Activated CD4-positive, CD25-positive, alpha-beta regulatory T cell treated with anti-CD3 and anti-CD28 coated beads, Interleukin-2, amount 50 U/mL, for 16 hours (primary cell): ENCODE results near the gene SCYL1.
A peak's percentile ranks its signal among the peaks of the same experiment; 100 is the strongest.

Experiments used
- DNase-seq: peaks from one replicate; pipeline ENCODE4 v3.0.0-alpha.2; 2020; ENCODE audit warnings: low read depth, low spot score

SCYL1 gene

DNA sequence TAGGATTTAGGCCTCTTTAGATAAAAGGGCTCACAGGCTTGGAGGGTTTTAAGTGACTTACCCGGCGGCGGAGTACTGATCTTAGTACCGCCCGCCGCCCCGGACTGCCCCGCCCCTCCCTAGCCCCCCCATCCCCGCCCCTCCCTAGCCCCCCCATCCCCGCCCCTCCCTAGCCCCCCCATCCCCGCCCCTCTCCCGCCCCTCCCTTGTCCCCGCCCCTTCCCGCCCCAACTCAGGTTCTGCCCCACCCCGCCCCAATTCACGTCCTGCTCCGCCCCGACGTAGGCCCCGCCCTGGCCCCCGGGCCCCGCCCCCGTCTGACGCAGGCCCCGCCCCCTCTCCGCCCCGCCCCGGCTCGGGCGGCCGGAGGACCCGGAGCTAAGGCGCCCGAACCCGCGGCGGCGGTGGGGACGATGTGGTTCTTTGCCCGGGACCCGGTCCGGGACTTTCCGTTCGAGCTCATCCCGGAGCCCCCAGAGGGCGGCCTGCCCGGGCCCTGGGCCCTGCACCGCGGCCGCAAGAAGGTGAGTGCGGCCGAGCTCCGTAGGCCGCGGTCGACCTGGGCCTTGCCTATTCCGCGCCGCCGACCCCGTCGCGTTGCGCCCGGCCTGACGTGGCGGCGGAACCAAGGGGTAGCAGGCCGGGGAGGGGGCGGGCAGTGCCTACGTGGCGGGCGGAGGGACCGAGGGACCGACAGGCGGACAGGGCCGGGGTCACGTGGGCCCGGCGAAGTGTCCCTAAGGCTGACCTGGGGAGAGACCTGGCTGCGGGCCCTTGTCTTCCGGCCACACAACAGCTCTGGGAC is at the start of gene SCYL1:
Gene SCYL1 (plus strand): TSS at position 343 of the 805 bp plus-strand sequence. CDS start 71 bp downstream, at position 414.
- DNase-seq = peak; percentile 68

DNA sequence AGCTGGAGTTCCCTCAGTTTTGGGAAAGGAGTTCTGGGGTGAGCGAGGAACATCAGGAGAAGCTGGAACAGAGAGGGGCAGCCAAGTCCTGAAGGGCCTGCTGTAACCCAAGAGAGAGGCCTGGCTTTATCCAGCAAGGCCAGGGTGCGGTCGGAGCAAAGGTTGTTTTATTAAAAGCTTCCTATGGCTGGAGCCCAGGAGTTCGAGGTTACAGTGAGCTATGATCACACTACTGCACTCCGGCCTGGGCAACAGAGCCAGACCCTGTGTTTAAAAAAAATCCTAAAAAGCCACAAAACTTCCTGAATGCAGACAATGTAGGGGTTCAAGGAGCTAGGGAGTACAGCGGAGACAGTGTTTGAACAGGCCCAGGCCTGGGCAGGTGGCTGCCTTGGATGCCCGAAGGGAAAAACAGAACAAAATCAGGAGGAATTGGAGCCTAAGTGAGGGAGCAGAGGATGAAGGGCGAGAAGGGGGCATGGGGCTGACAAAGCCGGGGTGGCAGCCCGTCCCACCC is 48.2 kb upstream of the SCYL1 start:
- no peak for DNase-seq

DNA sequence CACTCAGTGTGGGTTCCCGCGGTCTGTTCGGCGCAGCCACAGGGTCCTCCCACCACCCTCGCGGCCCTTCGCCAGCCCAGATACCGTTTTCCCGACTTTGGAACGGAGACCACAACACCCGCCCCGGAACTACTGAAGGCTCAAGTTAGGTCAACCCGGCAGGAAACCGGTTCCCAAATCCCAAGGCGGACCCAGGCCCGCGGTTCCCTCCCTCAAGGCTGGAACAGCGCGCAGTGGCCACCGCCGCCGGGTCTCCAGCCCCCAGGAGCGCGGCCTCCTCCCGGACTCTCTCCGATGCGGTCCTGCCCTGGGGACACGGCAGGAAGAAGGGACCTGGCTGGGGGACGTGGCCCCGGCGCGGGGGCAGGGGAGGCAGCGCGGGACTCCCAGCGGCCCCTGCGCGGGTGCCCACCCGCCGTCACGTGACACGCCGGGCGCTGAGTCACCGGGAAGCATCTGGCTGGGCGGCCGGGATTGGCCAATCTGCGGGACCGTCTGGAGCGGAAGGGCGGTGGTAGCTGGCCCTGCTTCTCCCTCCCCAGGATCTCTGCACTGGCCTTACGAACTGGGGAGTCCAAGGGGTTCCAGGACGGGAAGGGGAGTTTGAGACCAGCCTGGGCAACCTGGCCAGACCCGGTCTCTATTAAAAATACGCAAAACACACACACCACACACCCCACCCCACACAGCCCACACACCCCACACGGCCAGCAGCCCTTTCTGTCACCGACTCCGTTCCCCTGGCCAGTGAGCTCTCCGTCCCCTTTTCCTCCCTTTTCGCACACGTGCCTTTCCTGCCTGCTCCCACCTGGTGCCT is 47.5 kb upstream of the SCYL1 start:
- peak; percentile 83 for DNase-seq

DNA sequence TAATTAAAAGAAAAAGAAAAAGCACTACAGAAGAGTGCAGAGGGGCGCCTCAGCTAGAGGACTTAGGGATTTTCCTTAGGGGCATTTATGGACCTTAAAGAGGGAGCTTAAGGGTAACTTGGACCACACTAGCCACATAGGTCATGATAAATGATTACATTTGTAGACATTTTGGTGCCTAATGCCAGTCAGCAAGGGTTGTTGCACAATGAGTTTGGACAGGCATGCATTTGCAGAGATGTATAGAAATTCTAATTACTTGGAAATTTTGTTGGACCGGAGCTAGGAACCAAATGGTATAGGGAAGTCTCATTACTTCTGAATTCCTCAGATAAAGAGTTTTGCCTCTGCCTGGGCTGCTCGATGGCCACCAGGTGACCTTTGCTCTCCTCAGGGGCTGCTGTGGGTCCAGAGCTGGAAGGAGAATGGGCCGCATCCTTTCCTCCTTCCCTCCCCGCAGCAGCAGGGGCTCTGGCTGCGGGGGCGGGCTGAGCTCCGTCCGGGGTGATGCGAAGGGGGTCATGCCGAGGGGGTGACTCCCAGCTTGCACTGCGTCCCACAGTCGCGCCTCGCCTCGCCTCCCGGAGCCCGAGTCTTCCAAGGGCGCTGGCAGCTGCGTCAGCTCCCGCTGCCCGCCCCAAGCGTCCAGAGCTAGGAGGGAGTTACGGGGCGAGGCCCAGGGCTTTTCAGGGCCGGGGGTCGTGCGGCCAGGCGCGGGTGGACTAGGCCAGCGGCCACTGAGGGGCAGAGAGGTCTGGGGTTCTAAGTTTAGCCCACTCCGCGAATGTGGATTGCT is 46.3 kb upstream of the SCYL1 start:
- no peak for DNase-seq

DNA sequence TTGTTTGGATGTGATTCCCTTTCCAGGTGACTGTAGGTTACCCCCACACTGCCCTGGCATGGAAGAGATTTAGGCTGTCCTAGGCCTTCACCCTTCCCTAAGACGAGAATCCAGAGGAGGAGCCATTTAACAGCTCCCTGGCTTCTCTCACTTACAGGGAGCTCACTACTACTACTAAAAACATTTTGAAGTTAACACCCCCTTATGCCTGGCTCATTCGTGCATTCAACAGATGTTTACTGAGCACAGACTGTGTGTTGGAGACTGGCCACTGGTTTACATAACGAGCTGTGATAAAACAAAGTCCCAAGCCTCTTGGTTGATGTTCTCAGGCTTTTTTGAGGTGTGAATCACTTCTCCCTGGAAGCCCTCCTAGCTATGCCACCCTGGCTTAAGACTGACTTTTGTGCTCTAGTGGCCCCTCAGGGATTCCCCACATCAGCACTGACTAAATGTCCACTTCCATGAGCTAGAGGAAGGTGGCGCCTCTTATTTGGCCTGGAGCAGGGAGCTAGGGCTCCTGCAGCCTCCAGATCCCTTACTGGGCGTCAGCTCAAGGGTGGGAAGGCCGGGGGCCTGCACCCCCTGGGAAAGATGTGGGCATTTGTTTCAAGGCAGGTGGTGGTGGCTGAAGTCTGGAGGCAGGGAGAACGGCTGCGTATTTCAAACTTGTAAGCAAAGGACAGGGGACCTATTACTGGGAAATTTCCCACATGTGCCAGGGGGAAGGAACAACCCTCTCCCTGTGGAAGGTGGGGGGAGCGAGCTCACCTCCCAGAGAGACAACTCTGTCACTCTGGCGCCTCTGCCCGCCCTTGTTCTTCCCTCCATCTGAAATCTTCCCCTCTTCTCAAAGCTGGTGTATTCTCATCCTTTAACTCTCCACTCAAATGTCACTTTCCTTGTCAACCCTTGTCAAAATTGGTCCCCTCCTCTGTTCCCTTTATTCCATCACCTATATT is 45.4 kb upstream of the SCYL1 start:
- no peak for DNase-seq

DNA sequence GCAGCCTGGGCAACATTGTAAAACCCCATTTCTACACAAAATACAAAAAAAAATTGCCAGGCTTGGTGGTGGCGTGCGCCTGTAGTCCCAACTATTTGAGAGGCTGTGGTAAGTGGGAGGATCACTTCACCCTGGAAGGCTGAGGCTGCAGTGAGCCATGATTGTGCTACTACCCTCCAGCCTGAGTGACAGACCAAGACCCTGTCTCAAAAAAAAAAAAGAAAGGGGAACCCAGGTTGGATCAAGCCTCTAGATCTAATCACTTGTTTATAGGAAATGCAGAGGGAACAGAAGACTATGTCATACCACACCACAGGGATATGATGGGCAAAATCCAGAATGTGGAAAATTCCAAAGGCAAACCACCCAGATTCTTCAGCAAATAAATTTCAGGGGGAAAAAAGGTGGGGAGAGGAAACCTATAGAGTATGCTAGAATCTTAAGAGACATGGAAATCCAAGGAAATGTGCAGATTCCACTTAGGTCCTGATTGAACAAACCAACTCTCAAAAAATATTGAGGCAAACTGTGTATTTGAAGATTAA is 42.5 kb upstream of the SCYL1 start:
- DNase-seq = no peak

DNA sequence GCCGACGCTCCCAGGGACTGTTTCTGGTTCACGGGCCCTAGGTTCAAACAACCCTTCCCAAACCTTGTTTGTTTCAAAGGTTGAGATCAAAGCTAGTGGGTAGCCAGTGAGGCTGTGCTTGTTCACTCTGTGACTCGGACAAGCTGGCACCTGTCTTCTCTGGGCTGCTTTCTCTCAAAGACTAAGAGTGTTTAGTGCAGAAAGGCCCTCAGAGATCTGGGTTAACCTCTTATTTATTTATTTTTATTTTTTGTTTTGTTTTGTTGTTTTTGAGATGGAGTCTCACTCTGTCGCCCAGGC is 39.0 kb upstream of the SCYL1 start:
- no peak for DNase-seq

DNA sequence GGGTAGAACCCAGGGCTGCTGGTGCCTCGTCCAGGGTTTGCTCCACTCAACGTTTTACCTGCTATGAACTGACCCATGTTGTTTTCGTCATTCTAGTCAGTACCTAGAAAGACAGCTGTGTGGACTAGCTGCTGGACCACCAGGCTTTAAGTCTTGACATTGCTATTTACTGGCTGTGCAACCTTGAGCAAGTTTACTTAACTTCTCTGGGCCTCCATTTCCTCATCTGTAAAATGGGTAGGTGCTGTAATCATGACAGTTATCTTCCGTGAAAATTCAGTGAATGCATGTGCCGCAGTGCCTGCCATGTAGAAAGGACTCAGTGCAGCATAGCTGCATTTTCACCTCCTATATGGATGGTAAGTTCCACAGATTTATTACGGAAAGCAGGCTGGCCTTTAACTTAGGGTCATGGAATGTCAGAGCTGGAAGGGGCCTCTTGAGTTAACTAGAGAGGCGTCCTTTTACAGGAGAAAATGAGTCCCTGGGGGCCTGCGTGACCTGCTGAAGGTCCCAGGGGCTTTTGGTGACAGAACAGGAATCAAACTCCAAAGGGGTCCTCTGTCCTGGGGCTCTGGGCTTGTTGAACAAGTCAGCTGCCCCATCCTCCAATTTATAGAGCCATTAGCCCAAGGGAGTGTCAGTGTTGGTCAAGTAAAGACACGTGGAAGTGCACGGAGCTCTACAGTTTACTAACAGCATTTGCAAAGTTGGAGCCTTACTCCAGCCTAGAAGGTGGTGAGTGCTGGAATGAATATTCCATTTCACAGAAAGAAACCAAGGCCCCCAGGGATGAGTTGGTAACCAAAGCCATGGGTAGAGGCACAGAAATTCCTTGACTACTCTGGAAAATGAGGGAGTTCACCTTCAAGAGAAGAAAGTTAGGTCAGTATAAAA is 38.1 kb upstream of the SCYL1 start:
- DNase-seq = no peak

DNA sequence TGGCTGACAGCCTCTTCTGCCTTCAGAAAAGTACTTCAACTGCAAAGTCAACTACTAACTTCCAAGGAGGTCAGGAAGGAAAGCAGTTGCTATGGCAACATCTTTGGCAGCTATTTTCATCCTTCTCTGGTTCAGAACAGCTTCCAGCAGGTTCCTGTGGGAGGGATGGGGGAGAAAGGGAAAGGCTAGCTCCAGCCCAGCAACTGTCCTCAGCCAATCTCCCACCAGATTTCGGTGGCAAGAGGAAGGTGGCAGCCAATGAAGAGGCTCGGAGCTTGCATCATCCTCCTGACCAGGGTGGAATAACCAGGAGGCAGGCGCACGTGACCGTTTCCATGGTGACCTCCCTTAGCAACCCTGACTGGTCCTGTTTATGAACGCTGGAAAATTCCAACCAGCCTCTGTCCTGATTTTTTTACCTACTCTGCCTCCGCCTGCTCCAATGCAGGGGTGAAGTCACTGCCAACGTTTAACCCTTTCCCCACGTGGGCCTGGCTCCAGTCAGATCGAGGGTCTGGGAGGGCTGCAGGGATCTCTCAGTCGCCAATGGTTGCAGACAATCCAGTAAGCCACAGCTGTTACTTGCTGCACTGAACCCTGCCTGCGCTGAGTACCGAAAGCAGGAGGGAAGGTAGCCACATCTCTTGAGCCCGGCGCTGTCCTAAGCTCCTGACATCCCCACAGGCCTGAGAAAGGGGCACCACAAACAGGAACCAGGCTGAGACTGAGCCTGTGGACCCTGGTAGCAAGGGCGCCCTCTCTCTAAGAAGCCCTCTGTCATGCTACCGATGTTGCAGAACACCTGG is 37.2 kb upstream of the SCYL1 start:
- no peak for DNase-seq

DNA sequence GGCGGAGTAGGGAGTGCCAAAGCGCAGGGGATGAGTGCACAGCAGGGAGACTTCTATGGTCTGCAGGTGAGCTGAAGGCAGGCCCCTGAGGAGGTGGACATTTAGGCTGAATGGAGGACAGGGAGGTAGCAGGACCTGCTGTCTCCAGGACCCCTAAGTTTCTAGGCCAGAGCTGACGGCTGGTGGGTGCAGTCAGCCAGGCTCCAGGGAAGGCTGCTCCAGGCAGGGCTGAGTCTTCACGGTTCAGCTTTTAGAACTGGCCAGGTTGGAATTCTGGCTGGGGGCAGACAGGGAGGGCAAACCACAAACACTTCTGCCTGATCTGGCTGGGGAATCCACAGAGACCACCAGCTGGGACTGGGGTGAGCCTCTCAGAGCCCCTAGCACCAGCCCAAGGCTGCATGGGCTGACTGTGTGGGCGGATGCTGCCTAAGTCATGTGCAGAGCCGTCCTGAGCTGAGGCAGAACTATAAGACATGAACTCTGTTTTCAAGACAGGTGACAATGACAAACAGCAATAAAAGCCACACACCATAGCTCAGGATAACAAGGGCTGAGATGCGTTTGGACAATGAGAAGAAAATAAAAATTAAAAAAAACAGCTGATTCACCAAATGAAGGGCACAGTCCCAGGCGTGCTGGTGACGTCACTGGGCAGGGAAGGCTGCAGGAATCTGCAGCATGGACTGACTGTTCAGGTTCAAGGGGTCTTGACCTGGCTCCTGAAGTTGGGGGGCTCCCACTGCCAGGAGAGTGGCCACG is 36.4 kb upstream of the SCYL1 start:
- no peak for DNase-seq

DNA sequence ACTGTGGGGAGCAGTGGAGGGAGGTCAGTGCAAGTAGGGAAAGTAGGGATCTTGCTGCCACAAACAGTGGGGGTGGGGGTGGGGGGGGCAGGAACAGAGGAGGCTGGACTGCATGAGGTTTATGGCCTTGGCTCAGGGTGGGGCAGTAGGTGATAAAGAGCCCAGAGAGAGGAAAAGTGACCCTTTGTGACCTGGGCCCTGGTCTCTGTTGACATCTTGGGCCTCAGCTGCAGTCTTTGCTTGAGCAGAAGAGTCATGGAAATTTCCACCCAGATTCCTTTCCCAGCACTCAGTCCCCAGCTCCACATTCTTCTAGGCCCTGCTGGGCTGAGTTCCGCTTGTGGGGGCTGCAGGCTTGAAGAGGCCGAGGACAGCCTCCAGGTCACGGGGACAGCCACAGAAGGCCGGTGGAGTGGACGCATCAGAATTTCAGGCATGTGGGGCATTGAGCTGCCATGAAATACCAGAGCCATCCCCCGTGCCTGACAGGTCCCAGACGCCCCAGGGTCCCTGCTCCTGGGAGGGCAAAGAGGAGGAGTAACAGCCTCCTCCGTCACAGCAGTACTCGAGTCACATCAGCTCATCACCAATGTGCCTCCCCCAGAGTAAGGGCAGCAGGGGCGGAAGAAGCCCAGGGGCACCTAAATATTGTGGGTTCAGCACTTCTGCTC is 35.7 kb upstream of the SCYL1 start:
- DNase-seq = no peak

DNA sequence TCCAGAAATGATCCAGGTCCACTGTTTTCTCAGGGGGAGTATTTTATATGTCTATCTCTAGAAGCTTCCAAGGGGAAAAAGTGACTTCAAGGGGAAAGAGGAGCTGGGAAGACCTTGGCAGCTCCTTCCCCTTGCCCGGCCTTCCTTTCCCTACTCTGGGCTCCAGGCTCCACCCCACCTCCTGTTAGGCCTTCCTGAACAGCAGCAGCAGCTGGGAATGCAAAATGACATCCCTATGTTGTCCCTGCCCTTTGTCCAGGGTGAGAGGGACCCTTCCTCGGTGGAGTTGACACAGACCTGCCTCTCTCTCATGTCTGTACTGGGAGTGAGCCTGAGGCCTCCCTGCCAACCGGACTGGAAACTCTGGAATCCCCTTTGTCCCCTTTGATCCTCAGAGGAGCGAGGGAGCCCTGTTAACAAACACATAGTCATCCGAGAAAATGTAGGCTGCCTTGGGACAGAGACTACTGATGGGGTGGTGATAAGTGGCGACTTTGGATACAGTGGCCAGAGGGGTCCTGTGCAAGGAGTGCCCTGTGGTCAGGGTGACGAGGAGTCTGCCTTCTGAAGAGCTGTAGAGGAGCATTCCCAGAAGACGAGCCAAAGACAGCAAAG is 35.1 kb upstream of the SCYL1 start:
- no peak for DNase-seq

DNA sequence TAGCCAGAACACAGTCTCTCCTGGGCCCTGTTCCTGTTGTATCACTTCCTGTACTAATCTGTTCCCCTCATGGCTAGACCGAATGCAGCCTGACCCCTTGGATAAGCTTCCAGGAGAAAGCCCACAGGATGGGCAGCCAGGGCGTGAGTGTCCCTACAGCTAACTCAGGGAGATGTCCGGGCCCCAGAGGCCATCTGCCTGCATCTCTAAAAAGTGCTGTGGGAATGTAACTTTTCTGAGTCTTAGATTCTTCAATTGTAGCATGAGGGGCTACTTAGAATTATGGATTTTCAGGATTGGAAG is 33.8 kb upstream of the SCYL1 start:
- DNase-seq = no peak

DNA sequence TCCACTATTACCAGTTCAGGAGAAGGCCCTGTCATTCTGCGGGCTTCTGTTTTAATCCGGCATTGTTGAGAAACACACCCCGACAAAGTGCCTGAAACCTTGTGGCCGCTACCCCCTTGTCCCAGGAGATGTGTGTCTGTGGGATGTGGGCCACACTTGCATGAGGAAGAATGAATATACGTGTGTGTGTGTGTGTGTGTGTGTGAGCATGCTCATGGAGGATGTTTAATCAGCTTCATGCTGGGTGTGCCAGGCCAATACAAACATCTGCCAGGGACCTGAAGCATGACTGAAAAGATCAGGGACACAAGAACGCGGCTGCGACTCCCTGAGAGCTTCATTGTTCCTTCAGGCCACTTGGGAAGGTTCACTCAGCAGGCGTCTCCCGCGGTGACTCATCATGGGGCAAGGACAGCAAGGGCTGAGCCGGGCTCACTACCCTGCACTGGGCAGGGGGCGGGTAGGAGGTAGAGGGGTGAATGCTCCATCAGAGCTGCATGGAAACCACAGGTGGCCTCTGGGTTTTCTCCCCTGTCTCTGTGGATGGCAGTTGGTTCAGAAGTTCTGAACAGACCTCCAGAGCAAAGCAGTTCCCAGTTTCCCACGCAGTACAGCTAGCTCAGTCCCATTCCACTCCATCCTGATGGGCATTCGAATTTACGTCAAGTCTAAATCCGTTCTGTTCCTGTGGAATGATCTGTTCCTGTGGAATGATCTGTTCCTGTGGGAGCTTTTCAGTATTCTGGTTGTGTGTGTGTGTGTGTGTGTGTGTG is 33.1 kb upstream of the SCYL1 start:
- DNase-seq = no peak

DNA sequence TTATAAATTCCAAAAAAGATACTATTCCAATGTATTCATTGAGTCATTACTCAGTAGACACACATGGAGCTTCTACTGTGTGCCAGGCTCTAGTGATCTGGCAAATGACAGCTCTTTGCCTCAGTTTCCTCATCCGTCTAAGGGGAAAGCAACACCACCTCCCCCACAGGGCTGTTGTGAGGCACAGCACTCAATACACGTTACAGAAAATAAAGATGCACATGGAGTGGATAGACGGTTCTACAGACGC is 32.6 kb upstream of the SCYL1 start:
- no peak for DNase-seq

DNA sequence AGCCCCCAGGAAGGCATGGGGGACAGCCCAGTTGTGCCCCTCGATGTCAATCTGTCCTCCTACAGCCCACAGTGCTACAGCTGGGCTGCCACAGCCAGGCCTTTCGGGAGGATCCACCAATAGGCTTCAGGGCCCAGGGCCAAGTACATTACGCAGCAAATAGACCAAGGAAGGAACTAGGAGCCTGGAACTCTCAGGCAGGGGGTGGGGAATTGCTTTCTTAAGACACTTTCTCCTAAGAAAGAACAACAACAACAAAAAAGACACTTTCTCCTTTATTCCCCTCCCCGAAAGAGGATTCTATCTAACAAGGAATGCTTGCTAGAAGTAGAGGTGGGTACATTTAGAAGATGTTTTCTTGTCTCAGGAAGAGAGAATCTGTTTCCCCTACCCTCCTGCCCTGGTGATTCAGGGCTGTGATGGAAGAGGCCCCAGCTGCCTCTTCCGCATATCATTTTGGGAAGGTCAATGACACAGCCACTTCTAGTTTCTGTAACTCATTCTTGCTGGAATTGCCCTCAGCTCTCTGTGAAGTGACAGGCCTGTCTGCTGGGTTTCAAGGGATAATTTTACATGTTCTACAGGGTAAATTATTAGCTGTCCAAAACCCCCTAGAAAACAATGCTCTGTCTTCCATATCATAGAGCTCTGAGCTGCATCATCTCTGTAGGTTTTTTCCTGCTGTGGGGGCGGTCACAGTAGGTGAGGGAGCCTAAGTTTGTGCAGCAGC is 32.1 kb upstream of the SCYL1 start:
- DNase-seq = no peak
